Measurements from ENCODE around the gene NOC4L. TPM values are rescaled to one million over a fixed set of nuclear protein-coding genes. Genes with fewer than 3 reads are reported as not detected.

NOC4L gene
- total RNA-seq, 1 donor from 2014 or later: 3.5 TPM

DNA sequence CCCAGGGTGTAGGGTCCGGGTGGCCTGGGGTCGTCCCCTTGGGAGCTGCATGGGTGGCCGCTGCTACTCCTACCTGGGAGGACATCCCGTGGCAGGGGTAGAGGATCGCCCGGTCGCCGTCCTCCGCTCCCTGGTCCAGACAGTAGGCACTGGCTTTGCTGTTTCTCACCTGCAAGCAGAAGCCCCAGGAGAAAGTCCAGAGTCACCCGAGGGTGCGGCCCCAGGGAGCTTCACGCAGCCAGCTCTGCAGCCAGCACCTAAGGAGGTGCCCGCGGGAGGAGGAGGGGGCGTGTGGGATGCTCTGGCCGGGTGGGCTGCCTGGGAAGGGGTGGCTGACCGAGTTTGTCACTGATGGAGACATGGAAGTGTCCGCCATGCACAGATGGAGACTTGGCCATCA, 54.8 kb downstream of the NOC4L start:
- H3K4me3 ChIP-seq: no peak overlapping the region
- no peak overlapping the region for H3K9ac ChIP-seq
- no peak overlapping the region for H2AFZ ChIP-seq (replicated peaks)
- Mint-ChIP-seq H3K27ac (no peak overlapping the region), H3K9me3 (peaks cover 2% of the 10 kb centered on the region), H3K4me3 (no peak overlapping the region), H3K4me1 (peaks cover 6% of the 10 kb centered on the region), H3K27me3 (ENCODE audit: insufficient read depth, low read depth) (peaks cover 25% of the 10 kb centered on the region), H3K36me3 (no peaks in the 10 kb centered on the region)
- no peaks in the 10 kb centered on the region for H3K36me3 ChIP-seq
- DNase-seq (ENCODE audit: low spot score): no peak
- H3F3A ChIP-seq (ENCODE audit: low read depth): no peaks in the 10 kb centered on the region
- H3K4me2 ChIP-seq: no peak overlapping the region
- H3K27ac ChIP-seq: no peak overlapping the region
- no peaks in the 10 kb centered on the region for H4K20me1 ChIP-seq (ENCODE audit: low read depth)
- no peaks in the 10 kb centered on the region for H3K79me2 ChIP-seq (ENCODE audit: low read depth)
- peaks cover 14% of the 10 kb centered on the region for H3K4me1 ChIP-seq
- peaks cover 77% of the 10 kb centered on the region for H3K27me3 ChIP-seq
- no peaks in the 10 kb centered on the region for H3K9me3 ChIP-seq (ENCODE audit: low read depth)
- TF ChIP-seq EZH2 (IDR thresholded peaks at IDR 0.05): no peak
- no peak for TF ChIP-seq EZH2phosphoT487 (IDR thresholded peaks at IDR 0.05)
- TF ChIP-seq, protein P1, sequence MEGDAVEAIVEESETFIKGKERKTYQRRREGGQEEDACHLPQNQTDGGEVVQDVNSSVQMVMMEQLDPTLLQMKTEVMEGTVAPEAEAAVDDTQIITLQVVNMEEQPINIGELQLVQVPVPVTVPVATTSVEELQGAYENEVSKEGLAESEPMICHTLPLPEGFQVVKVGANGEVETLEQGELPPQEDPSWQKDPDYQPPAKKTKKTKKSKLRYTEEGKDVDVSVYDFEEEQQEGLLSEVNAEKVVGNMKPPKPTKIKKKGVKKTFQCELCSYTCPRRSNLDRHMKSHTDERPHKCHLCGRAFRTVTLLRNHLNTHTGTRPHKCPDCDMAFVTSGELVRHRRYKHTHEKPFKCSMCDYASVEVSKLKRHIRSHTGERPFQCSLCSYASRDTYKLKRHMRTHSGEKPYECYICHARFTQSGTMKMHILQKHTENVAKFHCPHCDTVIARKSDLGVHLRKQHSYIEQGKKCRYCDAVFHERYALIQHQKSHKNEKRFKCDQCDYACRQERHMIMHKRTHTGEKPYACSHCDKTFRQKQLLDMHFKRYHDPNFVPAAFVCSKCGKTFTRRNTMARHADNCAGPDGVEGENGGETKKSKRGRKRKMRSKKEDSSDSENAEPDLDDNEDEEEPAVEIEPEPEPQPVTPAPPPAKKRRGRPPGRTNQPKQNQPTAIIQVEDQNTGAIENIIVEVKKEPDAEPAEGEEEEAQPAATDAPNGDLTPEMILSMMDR (IDR thresholded peaks at IDR 0.05): no peak

DNA sequence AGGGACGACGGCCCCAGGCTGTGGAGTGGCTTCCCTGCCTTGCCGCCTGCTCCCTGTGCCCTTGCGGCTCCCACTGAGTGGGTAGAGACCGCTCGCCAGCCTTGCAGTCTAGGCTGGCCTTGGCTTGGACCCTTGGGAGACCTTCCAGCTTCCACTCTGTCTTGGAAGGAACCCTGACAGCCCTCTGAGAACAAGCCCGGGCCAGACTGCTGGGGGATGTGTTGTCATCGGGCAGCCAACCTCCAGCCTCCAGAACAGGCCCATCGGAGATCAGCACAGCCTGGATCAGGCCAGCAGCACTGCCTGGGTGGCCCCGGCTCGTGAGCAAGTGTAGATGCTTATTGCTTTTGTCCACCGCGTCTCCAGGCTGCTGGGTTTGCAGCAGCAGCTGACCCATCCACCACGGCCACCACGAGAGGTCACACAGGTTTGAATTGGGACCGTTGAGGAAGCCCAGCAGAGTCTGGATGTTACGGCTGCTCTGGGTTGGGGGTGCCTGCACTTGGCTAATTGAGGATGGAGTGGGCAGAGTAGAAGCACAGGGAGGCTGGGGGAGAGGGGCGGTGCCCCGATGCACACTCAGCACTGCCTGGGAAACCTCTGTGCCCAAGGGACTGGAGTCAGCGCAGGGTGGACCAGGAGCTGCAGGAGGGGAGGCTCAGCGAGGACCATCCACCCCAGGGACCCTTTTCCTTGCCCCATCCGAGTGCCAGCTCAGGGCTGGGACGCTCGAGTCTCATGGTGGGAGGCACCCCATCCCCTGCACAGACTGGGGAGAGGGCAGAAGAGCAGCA, 55.5 kb downstream of the NOC4L start:
- no peaks in the 10 kb centered on the region for H4K20me1 ChIP-seq (ENCODE audit: low read depth)
- no peak overlapping the region for H3K9ac ChIP-seq
- Mint-ChIP-seq H3K9me3 (no peaks in the 10 kb centered on the region), H3K36me3 (no peaks in the 10 kb centered on the region), H3K27me3 (ENCODE audit: insufficient read depth, low read depth) (peaks cover 27% of the 10 kb centered on the region), H3K27ac (no peak overlapping the region), H3K4me1 (peaks cover 12% of the 10 kb centered on the region), H3K4me3 (no peak overlapping the region)
- H3K9me3 ChIP-seq (ENCODE audit: low read depth): no peaks in the 10 kb centered on the region
- DNase-seq (ENCODE audit: low spot score): no peak
- H3K4me1 ChIP-seq: peaks cover 14% of the 10 kb centered on the region
- no peaks in the 10 kb centered on the region for H3K79me2 ChIP-seq (ENCODE audit: low read depth)
- H3K4me2 ChIP-seq: no peak overlapping the region
- no peak for TF ChIP-seq EZH2 (IDR thresholded peaks at IDR 0.05)
- no peak for TF ChIP-seq EZH2phosphoT487 (IDR thresholded peaks at IDR 0.05)
- TF ChIP-seq, protein P1 (IDR thresholded peaks at IDR 0.05): no peak
- H3F3A ChIP-seq (ENCODE audit: low read depth): no peaks in the 10 kb centered on the region
- no peak overlapping the region for H3K27ac ChIP-seq
- no peak overlapping the region for H2AFZ ChIP-seq (replicated peaks)
- no peak overlapping the region for H3K4me3 ChIP-seq
- H3K27me3 ChIP-seq: peaks cover 77% of the 10 kb centered on the region
- no peaks in the 10 kb centered on the region for H3K36me3 ChIP-seq

DNA sequence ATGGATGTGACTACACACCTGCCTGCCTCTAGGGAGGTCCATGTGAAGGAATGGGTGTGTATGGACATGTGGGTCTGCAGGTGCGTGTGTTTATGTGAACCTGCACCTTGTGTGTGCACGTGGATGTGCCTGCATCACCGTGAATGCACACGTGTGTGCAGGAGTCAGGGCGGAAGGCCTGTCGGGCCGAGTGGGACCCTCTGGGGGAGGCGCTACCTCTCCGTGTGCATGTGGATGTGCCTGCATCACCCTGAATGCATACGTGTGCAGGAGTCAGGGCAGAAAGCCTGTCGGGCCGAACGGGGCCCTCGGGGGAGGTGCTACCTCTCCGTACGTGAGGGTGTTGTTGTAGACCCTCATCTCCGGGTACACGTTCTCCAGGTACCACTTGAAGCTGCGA, 56.5 kb downstream of the NOC4L start:
- no peaks in the 10 kb centered on the region for H3K9me3 ChIP-seq (ENCODE audit: low read depth)
- H3K4me3 Mint-ChIP-seq: no peak overlapping the region
- no peaks in the 10 kb centered on the region for H3K79me2 ChIP-seq (ENCODE audit: low read depth)
- no peak overlapping the region for H3K4me2 ChIP-seq
- peaks cover 77% of the 10 kb centered on the region for H3K27me3 ChIP-seq
- DNase-seq (ENCODE audit: low spot score): no peak
- H3K9me3 Mint-ChIP-seq: no peaks in the 10 kb centered on the region
- peaks cover 15% of the 10 kb centered on the region for H3K4me1 Mint-ChIP-seq
- no peak overlapping the region for H2AFZ ChIP-seq (replicated peaks)
- peaks cover 34% of the 10 kb centered on the region for H3K27me3 Mint-ChIP-seq (ENCODE audit: insufficient read depth, low read depth)
- H3K36me3 ChIP-seq: no peaks in the 10 kb centered on the region
- H3K27ac Mint-ChIP-seq: no peak overlapping the region
- no peaks in the 10 kb centered on the region for H3K36me3 Mint-ChIP-seq
- H3F3A ChIP-seq (ENCODE audit: low read depth): no peaks in the 10 kb centered on the region
- no peak overlapping the region for H3K27ac ChIP-seq
- H4K20me1 ChIP-seq (ENCODE audit: low read depth): no peaks in the 10 kb centered on the region
- H3K4me1 ChIP-seq: peaks cover 20% of the 10 kb centered on the region
- TF ChIP-seq, protein P1 (IDR thresholded peaks at IDR 0.05): no peak
- TF ChIP-seq EZH2 (IDR thresholded peaks at IDR 0.05) (no peak), EZH2phosphoT487 (IDR thresholded peaks at IDR 0.05) (no peak)
- H3K4me3 ChIP-seq: no peak overlapping the region
- H3K9ac ChIP-seq: no peak overlapping the region

Measured in neural progenitor cell (in vitro differentiated cells).